ENCODE measurements around the gene TRAPPC5.

TRAPPC5 gene

GRCh38 chr19:7663706-7664105 is 16.9 kb upstream of the TRAPPC5 start:
- H3K4me1 ChIP-seq (ENCODE audit: control insufficient read depth, insufficient read depth, low read length, poor library complexity, severe bottlenecking): no peaks in the 10 kb centered on the region
- no peaks in the 10 kb centered on the region for H3K9me3 ChIP-seq (ENCODE audit: control insufficient read depth, low read length)
- H3K27ac ChIP-seq (ENCODE audit: low read depth, low read length, severe bottlenecking): no peak overlapping the region
- no peaks in the 10 kb centered on the region for H3K36me3 ChIP-seq (ENCODE audit: control insufficient read depth, insufficient read depth, low read length)
- 75 to 89% methylated on average over 2 to 3 of the region's 7 CpGs for WGBS, 2 experiments (ENCODE audit: insufficient coverage in 2 of 2)
- H3K4me3 ChIP-seq (ENCODE audit: extremely low read depth, insufficient read depth, low read length, poor library complexity, severe bottlenecking): no peak overlapping the region

GRCh38 chr19:7665076-7665475 is 15.6 kb upstream of the TRAPPC5 start:
- Histone ChIP-seq H3K27ac (ENCODE audit: low read depth, low read length, severe bottlenecking) (no peak overlapping the region), H3K4me1 (ENCODE audit: control insufficient read depth, insufficient read depth, low read length, poor library complexity, severe bottlenecking) (no peaks in the 10 kb centered on the region), H3K36me3 (ENCODE audit: control insufficient read depth, insufficient read depth, low read length) (no peaks in the 10 kb centered on the region), H3K4me3 (ENCODE audit: extremely low read depth, insufficient read depth, low read length, poor library complexity, severe bottlenecking) (no peak overlapping the region), H3K9me3 (ENCODE audit: control insufficient read depth, low read length) (no peaks in the 10 kb centered on the region)
- 88 to 89% methylated on average over 3 to 4 of the region's 4 CpGs for WGBS, 2 experiments (ENCODE audit: insufficient coverage in 2 of 2)

GRCh38 chr19:7668842-7669241 is 11.8 kb upstream of the TRAPPC5 start, which contains the start of gene RETN:
TSS of gene RETN (plus strand) at chr19:7669049. CDS start at chr19:7669327, 278 bp downstream.
- no peak within 1 kb of the TSS for H3K27ac ChIP-seq (ENCODE audit: low read depth, low read length, severe bottlenecking)
- 68 to 79% methylated on average over 7 to 9 of the region's 9 CpGs for WGBS, 2 experiments (ENCODE audit: insufficient coverage in 2 of 2)
- H3K4me1 ChIP-seq (ENCODE audit: control insufficient read depth, insufficient read depth, low read length, poor library complexity, severe bottlenecking): no peaks in the 10 kb centered on the region
- no peaks in the 10 kb centered on the region for H3K36me3 ChIP-seq (ENCODE audit: control insufficient read depth, insufficient read depth, low read length)
- H3K9me3 ChIP-seq (ENCODE audit: control insufficient read depth, low read length): no peaks in the 10 kb centered on the region
- H3K4me3 ChIP-seq (ENCODE audit: extremely low read depth, insufficient read depth, low read length, poor library complexity, severe bottlenecking): no peak within 1 kb of the TSS

- 34 to 44% methylated on average over 5 to 8 of the region's 9 CpGs for WGBS, 2 experiments (ENCODE audit: insufficient coverage in 2 of 2)
- Histone ChIP-seq H3K4me1 (ENCODE audit: control insufficient read depth, insufficient read depth, low read length, poor library complexity, severe bottlenecking) (no peaks in the 10 kb centered on the region), H3K4me3 (ENCODE audit: extremely low read depth, insufficient read depth, low read length, poor library complexity, severe bottlenecking) (no peak overlapping the region), H3K36me3 (ENCODE audit: control insufficient read depth, insufficient read depth, low read length) (no peaks in the 10 kb centered on the region), H3K27ac (ENCODE audit: low read depth, low read length, severe bottlenecking) (no peak overlapping the region), H3K9me3 (ENCODE audit: control insufficient read depth, low read length) (no peaks in the 10 kb centered on the region)
Measured at GRCh38 chr19:7669641-7670040, 11.0 kb upstream of the TRAPPC5 start.

GRCh38 chr19:7670150-7670783 is 10.4 kb upstream of the TRAPPC5 start:
- H3K27ac ChIP-seq (ENCODE audit: low read depth, low read length, severe bottlenecking): no peak overlapping the region
- H3K4me3 ChIP-seq (ENCODE audit: extremely low read depth, insufficient read depth, low read length, poor library complexity, severe bottlenecking): peak overlapping the region; percentile 3
- no peaks in the 10 kb centered on the region for H3K9me3 ChIP-seq (ENCODE audit: control insufficient read depth, low read length)
- no peaks in the 10 kb centered on the region for H3K4me1 ChIP-seq (ENCODE audit: control insufficient read depth, insufficient read depth, low read length, poor library complexity, severe bottlenecking)
- WGBS, 2 experiments (ENCODE audit: insufficient coverage in 2 of 2): 9 to 16% methylated on average over 31 to 39 of the region's 43 CpGs
- no peaks in the 10 kb centered on the region for H3K36me3 ChIP-seq (ENCODE audit: control insufficient read depth, insufficient read depth, low read length)

GRCh38 chr19:7670790-7671189 is 9.8 kb upstream of the TRAPPC5 start:
- H3K9me3 ChIP-seq (ENCODE audit: control insufficient read depth, low read length): no peaks in the 10 kb centered on the region
- no peaks in the 10 kb centered on the region for H3K36me3 ChIP-seq (ENCODE audit: control insufficient read depth, insufficient read depth, low read length)
- no peak overlapping the region for H3K4me3 ChIP-seq (ENCODE audit: extremely low read depth, insufficient read depth, low read length, poor library complexity, severe bottlenecking)
- H3K27ac ChIP-seq (ENCODE audit: low read depth, low read length, severe bottlenecking): no peak overlapping the region
- 35 to 68% methylated on average over 4 to 6 of the region's 9 CpGs for WGBS, 2 experiments (ENCODE audit: insufficient coverage in 2 of 2)
- H3K4me1 ChIP-seq (ENCODE audit: control insufficient read depth, insufficient read depth, low read length, poor library complexity, severe bottlenecking): no peaks in the 10 kb centered on the region

GRCh38 chr19:7672522-7672921 is 8.1 kb upstream of the TRAPPC5 start:
- WGBS, 2 experiments (ENCODE audit: insufficient coverage in 2 of 2): 34 to 45% methylated on average over 3 to 7 of the region's 9 CpGs
- no peak overlapping the region for H3K4me3 ChIP-seq (ENCODE audit: extremely low read depth, insufficient read depth, low read length, poor library complexity, severe bottlenecking)
- no peaks in the 10 kb centered on the region for H3K36me3 ChIP-seq (ENCODE audit: control insufficient read depth, insufficient read depth, low read length)
- H3K27ac ChIP-seq (ENCODE audit: low read depth, low read length, severe bottlenecking): no peak overlapping the region
- H3K9me3 ChIP-seq (ENCODE audit: control insufficient read depth, low read length): no peaks in the 10 kb centered on the region
- no peaks in the 10 kb centered on the region for H3K4me1 ChIP-seq (ENCODE audit: control insufficient read depth, insufficient read depth, low read length, poor library complexity, severe bottlenecking)

- no peak overlapping the region for H3K4me3 ChIP-seq (ENCODE audit: extremely low read depth, insufficient read depth, low read length, poor library complexity, severe bottlenecking)
- WGBS, 2 experiments (ENCODE audit: insufficient coverage in 2 of 2): 56 to 57% methylated on average over 14 to 15 of the region's 21 CpGs
Measured at GRCh38 chr19:7674010-7675005, 6.3 kb upstream of the TRAPPC5 start.

GRCh38 chr19:7676376-7676775 is 4.3 kb upstream of the TRAPPC5 start:
- H3K36me3 ChIP-seq (ENCODE audit: control insufficient read depth, insufficient read depth, low read length): no peaks in the 10 kb centered on the region
- no peak overlapping the region for H3K27ac ChIP-seq (ENCODE audit: low read depth, low read length, severe bottlenecking)
- no peaks in the 10 kb centered on the region for H3K4me1 ChIP-seq (ENCODE audit: control insufficient read depth, insufficient read depth, low read length, poor library complexity, severe bottlenecking)
- no peaks in the 10 kb centered on the region for H3K9me3 ChIP-seq (ENCODE audit: control insufficient read depth, low read length)
- H3K4me3 ChIP-seq (ENCODE audit: extremely low read depth, insufficient read depth, low read length, poor library complexity, severe bottlenecking): no peak overlapping the region
- WGBS, 2 experiments (ENCODE audit: insufficient coverage in 2 of 2): 49 to 66% methylated on average over 5 of the region's 7 CpGs

More at GRCh38 chr19:7674010-7675005, 6.3 kb upstream of the TRAPPC5 start:
- Histone ChIP-seq H3K36me3 (ENCODE audit: control insufficient read depth, insufficient read depth, low read length) (no peaks in the 10 kb centered on the region), H3K9me3 (ENCODE audit: control insufficient read depth, low read length) (no peaks in the 10 kb centered on the region), H3K27ac (ENCODE audit: low read depth, low read length, severe bottlenecking) (no peak overlapping the region), H3K4me1 (ENCODE audit: control insufficient read depth, insufficient read depth, low read length, poor library complexity, severe bottlenecking) (no peaks in the 10 kb centered on the region)

GRCh38 chr19:7676854-7677253 is 3.8 kb upstream of the TRAPPC5 start, which contains the start of gene MCEMP1:
TSS of gene MCEMP1 (plus strand) at chr19:7677090. CDS start at chr19:7677121, 31 bp downstream.
- H3K36me3 ChIP-seq (ENCODE audit: control insufficient read depth, insufficient read depth, low read length): peaks cover 1% of the 10 kb centered on the region
- no peaks in the 10 kb centered on the region for H3K9me3 ChIP-seq (ENCODE audit: control insufficient read depth, low read length)
- peaks cover 3% of the 10 kb centered on the region for H3K4me1 ChIP-seq (ENCODE audit: control insufficient read depth, insufficient read depth, low read length, poor library complexity, severe bottlenecking)
- no peak within 1 kb of the TSS for H3K4me3 ChIP-seq (ENCODE audit: extremely low read depth, insufficient read depth, low read length, poor library complexity, severe bottlenecking)
- H3K27ac ChIP-seq (ENCODE audit: low read depth, low read length, severe bottlenecking): no peak within 1 kb of the TSS
- WGBS, 2 experiments (ENCODE audit: insufficient coverage in 2 of 2): 44 to 57% methylated on average over 3 to 9 of the region's 10 CpGs

All from mesodermal cell (in vitro differentiated cells).